BJ (cell line): ENCODE data around the gene COL9A3. TPM values are rescaled to one million over a fixed set of nuclear protein-coding genes. Genes with fewer than 3 reads are reported as not detected.

Source experiments
- CTCF ChIA-PET: fragments of 350-600 bp; formaldehyde crosslinking; extraction: SDS; loops from one replicate; lab custom pipeline; 2021; ENCODE audit warnings: antibody characterized with exemption, inconsistent platforms; lab: Yijun Ruan, JAX
- POLR2A ChIA-PET: fragments of 300-600 bp; sonication (Branson Sonifier 250); formaldehyde crosslinking; extraction: SDS; loops from one replicate; lab custom pipeline; 2021; ENCODE audit warnings: antibody characterized with exemption; lab: Charles Lee
- DNase-seq: peaks from one replicate; pipeline ENCODE4 v3.0.0-alpha.2; 2011; ENCODE audit warnings: low read depth
- H3K27me3 ChIP-seq: 2 replicates; pipeline ENCODE4 v1.6.0; 2011; ENCODE audit warnings: low read length; ENCODE audit not compliant: control insufficient read depth, insufficient read depth
- H3K36me3 ChIP-seq: 2 replicates; pipeline ENCODE4 v1.5.1; 2011; ENCODE audit warnings: low read length; ENCODE audit not compliant: control insufficient read depth, insufficient read depth
- H3K4me3 ChIP-seq: 2 replicates; pipeline ENCODE4 v1.5.1; 2011; ENCODE audit warnings: low read depth, mild to moderate bottlenecking, control low read depth, low read length
- CTCF ChIP-seq: IDR thresholded peaks from 2 replicates; pipeline ENCODE4 v1.5.1; 2011; ENCODE audit warnings: low read depth, mild to moderate bottlenecking, control low read depth, inconsistent platforms, low read length, moderate library complexity; ENCODE audit not compliant: insufficient read depth
- polyA plus RNA-seq: library from polyadenylated mRNA; depleted of rRNA; stranded (reverse); fragments of >200 nt; gene quantifications from 2 replicates; pipeline ENCODE4 v1.2.3, GENCODE V29; 2011

Gene COL9A3
- polyA plus RNA-seq, 1 experiment = 0.21 TPM

- POLR2A ChIA-PET = no interaction called here
- CTCF ChIA-PET = no interaction called here
- no peak for TF ChIP-seq CTCF
- no peaks in the 10 kb centered on the region for H3K36me3 ChIP-seq
- no peak for DNase-seq
- H3K27me3 ChIP-seq = no peaks in the 10 kb centered on the region
- no peak overlapping the region for H3K4me3 ChIP-seq
These were observed 12.7 kb downstream of the COL9A3 start for GRCh38 chr20:62829231-62830230.

GRCh38 chr20:62830251-62830650, 13.4 kb downstream of the COL9A3 start:
- no peak for TF ChIP-seq CTCF
- no peaks in the 10 kb centered on the region for H3K36me3 ChIP-seq
- no peaks in the 10 kb centered on the region for H3K27me3 ChIP-seq
- DNase-seq = no peak
- no peak overlapping the region for H3K4me3 ChIP-seq
- ChIA-PET CTCF (no interaction called here), POLR2A (no interaction called here)

- no peak for TF ChIP-seq CTCF
- POLR2A ChIA-PET = no interaction called here
- Histone ChIP-seq H3K27me3 (no peaks in the 10 kb centered on the region), H3K36me3 (no peaks in the 10 kb centered on the region), H3K4me3 (no peak overlapping the region)
- no peak for DNase-seq
- CTCF ChIA-PET = no interaction called here
These were observed 14.0 kb downstream of the COL9A3 start for GRCh38 chr20:62830821-62831220.

GRCh38 chr20:62831361-62831788, 14.5 kb downstream of the COL9A3 start:
- no peaks in the 10 kb centered on the region for H3K36me3 ChIP-seq
- H3K4me3 ChIP-seq = no peak overlapping the region
- ChIA-PET POLR2A (no interaction called here), CTCF (no interaction called here)
- DNase-seq = no peak
- no peak for TF ChIP-seq CTCF
- H3K27me3 ChIP-seq = peaks cover 2% of the 10 kb centered on the region; the same call in 1 of the 2 replicates

- ChIA-PET CTCF (no interaction called here), POLR2A (no interaction called here)
- no peak for DNase-seq
- Histone ChIP-seq H3K27me3 (peaks cover 3% of the 10 kb centered on the region; the same call in 1 of the 2 replicates), H3K4me3 (no peak overlapping the region), H3K36me3 (no peaks in the 10 kb centered on the region)
- no peak for TF ChIP-seq CTCF
These were observed 15.0 kb downstream of the COL9A3 start for GRCh38 chr20:62831854-62832211.
